DMS 273 (cell line): Measurements from ENCODE around the gene MYL1.
A peak's percentile ranks its signal among the peaks of the same experiment; 100 is the strongest.

Experiments
- DNase-seq: peaks from one replicate; lab custom pipeline; 2025; ENCODE audit not compliant: unreplicated experiment; lab: John Stamatoyannopoulos, UW

MYL1 gene

GRCh38 chr2:210315015-210315788 lies at the start of gene MYL1:
Gene MYL1 (minus strand): TSS chr2:210315174. CDS start chr2:210315042, 132 bp downstream.
- DNase-seq, result no peak

GRCh38 chr2:210363876-210364275 lies 48.9 kb upstream of the MYL1 start:
- no peak for DNase-seq

DNA sequence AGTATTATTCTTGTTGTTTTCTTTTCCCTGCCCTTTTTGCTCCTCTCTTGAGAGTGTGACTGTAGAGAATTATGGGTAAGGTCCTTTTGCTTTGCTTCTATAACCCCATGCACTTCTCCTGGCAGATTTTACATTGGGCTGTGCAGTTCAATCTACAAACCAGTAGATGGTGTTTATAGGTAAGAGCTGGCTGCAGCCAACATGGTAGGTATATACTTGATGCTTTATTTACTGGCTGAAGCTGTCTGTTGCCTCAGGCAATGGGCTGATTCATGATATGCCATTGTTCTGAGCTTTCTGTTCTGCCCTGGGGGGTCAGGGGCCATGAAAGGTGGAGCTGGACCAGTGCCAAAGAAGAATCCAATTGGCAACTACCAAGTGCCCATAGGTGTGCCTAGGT lies 48.3 kb upstream of the MYL1 start:
- peak; percentile 17 for DNase-seq

DNA sequence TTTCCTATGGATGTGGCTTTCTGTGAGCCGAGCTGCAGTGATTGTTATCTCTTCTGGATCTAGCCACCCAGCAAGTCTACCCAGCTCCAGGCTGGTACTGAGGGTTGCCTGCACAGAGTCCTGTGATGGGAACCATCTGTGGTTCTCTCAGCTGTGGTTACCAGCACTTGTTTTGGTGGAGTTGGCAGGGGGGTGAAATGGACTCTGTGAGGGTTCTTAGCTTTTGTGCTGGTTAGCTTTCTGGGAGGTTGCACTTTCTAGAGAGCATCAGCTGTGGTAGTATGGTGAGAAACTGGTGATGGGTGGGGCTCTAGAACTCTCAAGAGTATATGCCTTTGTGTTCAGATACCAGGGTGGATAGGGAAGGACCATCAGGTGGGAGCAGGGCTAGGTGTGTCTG lies 45.4 kb upstream of the MYL1 start:
- DNase-seq, result no peak

DNA sequence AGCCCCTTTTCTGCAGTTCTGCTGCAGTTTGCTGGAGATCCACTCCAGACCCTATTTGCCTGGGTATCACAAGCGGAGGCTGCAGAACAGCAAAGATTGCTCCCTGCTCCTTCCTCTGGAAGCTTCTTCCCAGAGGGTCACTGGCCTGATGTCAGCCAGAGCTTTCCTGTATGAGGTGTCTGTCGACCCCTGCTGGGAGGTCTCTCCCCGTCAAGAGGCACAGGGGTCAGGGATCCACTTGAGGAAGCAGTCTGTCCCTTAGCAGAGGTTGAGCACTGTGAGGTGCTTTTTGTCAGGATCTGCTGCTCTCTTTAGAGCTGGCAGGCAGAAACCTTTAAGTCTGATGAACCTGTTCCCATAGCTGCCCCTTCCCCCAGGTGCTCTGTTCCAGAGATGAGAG lies 42.0 kb upstream of the MYL1 start:
- no peak for DNase-seq

DNA sequence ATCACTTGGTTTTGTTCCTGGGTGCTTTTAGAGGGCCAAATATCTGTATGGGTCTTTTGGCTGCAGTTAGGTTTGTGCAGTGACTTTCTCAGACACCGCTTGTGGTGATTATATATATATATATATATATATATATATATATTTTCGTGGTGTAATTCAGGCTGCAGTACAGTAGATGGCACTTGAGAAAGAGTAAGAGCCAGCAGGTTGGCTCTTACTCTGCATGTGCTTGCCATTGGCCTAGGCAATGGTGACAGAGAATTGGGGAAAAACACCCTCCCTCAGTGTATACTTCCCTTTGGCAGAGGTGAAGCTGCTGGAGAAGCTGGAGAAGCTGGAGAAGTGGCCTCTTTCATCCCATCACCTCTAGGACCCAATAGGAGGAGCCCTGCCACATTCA lies 22.2 kb upstream of the MYL1 start:
- no peak for DNase-seq

- DNase-seq, result no peak
Measured at GRCh38 chr2:210324906-210325305, 9.9 kb upstream of the MYL1 start.

GRCh38 chr2:210324458-210324857 lies 9.5 kb upstream of the MYL1 start:
- no peak for DNase-seq

DNA sequence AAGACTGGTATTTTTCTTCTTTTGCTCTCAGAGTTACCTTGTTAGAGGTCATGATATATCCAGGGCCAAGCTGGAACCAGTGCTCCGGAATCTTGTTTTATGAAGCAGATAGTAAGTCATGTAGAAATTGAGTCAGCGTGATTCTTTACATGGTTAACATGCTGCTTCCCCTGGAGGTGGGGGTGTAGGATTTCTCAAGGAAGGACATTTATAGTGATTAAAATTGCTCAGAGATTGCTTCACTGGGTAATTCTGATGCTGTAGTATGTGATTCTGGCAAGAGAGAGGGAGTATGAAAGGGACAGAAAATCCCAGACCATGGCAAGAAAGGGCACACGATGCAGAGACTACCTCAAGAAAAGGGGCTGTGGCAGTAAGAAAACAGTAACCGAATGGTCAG lies 8.0 kb upstream of the MYL1 start:
- no peak for DNase-seq

- DNase-seq, result no peak
Measured at GRCh38 chr2:210318891-210319290, 3.9 kb upstream of the MYL1 start.

GRCh38 chr2:210318486-210318885 lies 3.5 kb upstream of the MYL1 start:
- no peak for DNase-seq

DNA sequence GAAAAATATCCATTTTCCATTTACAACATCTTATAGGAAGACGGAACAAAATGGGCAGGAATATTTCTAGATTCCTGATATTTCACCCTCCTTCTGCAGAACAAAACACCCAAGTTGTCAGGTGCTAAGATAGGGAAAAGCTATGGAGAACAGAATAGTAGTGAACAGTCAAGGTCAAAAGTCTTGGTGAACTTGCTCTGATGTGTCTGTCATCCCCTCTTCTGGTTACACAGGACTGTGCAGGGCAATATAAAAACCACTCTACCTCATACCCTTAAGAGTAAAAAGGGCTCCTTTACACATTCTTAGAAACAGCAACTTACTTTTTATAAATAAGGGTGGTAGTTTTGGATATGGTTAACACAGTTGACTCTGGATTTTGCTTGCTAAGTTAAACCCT lies 4.4 kb downstream of the MYL1 start:
- no peak for DNase-seq

- DNase-seq, result no peak
Measured at GRCh38 chr2:210309548-210310233, 5.3 kb downstream of the MYL1 start.

- no peak for DNase-seq
Measured at GRCh38 chr2:210303498-210303897, 11.5 kb downstream of the MYL1 start.

DNA sequence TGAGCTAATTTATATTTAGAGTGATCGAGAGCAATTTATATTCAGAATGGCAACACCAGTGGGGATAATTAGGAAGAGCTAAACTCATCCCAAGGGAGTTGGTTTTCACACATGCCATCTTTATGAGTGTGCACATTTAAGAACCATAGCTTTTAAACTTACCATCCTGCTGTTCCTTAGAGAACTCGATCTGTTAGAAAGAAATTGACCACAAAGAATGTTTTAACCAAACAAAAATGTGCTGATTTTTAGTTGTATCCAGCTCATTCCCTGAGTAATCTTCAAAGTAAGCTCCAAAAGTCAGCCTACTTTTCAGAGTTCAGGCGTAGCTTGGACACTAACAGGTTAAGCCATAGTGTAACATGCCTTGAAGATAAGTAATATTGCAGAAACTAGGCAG lies 12.6 kb downstream of the MYL1 start:
- DNase-seq, result no peak

GRCh38 chr2:210299866-210300373 lies 15.1 kb downstream of the MYL1 start:
- no peak for DNase-seq

DNA sequence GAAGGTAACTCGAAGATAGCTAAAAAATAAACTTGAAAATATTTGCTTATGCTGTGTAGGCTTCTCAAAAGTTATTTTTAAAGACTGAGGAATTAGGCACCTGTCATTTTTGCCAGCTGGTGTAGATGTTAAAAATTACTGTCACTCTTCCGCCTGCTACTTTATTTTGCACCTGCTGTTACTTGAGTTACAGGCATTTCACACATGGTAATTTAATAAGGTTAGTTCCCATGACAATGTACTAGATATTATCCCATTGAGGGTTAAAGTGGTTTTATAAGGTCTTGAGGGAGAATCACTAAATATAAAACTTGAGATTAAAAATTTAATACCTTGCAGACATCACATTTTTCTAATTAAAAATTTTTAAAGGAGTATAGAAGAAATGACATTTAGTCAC lies 26.6 kb downstream of the MYL1 start:
- no peak for DNase-seq

GRCh38 chr2:210287301-210287700 lies 27.7 kb downstream of the MYL1 start:
- DNase-seq, result no peak

- no peak for DNase-seq
Measured at GRCh38 chr2:210286123-210286680, 28.8 kb downstream of the MYL1 start.

GRCh38 chr2:210277133-210277532 lies 37.8 kb downstream of the MYL1 start:
- no peak for DNase-seq

- DNase-seq, result no peak
Measured at GRCh38 chr2:210271300-210271699, 43.7 kb downstream of the MYL1 start.

DNA sequence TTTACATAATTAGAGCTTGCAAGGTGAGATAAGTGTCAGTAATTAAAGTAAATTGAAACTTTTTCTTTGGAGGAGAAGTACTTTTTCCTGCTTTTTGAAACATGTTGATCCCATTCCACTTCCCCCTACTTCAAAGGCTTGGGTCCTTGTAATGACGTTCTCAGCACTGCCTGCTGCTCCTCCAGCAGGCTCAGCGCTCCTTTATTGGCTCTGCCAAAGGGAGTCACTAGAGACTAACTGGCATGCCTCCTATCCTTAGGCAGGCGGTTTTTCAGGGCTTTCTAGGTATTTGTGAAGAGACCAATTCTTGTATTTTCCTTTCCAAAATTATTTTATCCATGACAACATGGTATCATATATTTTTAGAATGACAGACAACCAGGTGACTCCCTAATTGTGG lies 45.8 kb downstream of the MYL1 start:
- DNase-seq, result peak; percentile 7
